ENCODE measurements around the gene MPRIP. TPM values are rescaled to one million over a fixed set of nuclear protein-coding genes. Genes with fewer than 3 reads are reported as not detected.

MPRIP gene
- total RNA-seq, 2 experiments from 2014 or later = 210 to 239 TPM

DNA sequence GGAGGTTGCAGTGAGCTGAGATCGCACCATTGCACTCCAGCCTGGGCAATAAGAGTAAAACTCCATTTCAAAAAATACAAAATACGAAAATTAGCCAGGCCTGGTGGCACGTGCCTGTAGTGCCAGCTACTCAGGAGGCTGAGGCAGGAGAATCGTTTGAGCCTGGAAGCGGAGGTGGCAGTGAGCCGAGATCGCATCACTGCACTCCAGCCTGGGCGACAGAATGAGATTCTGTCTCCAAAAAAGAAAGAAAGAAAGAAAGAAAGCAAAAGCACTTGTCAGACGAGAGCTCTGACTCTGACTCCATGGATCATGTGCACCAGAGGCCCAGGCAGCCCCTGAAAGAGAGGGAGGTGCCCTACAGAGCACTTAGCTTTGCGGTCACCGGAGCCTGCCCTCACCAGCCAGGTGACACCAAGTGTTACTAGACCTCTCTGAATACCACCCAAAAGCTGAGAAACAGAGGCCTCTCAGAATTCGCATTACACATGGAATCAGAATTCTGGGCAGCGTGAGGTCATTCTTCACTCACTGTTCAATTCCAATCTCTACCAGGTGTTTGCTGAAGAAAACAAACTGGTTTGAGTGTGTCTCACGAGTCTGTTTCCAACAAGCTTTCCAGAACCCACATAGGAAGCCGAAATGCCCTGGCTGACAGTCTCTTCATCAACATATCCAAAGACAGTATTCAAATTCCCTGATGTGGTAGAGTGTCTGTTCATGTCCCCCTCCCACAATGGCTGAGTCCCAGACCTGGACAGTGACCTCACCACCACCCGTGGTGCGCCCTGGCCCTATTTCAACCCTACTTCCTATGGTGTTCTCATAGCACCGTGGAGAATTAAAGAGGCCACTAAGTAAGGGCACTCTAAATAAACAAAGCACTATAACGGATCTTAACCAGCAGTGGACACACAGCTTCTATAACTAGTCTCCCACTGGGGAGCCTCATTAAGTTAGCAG lies 193.2 kb downstream of the MPRIP start:
- peaks cover 3% of the 10 kb centered on the region for H3K36me3 Mint-ChIP-seq
- POLR2A ChIA-PET = interaction anchor here (0.7 to 3.5 kb wide), 5 partner anchors 9 to 236 kb away, joined by 3 to 17 read pairs (median 3); partner anchors contain the start of gene COPS3
- no peak for DNase-seq
- H3K4me1 Mint-ChIP-seq = peaks cover 22% of the 10 kb centered on the region
- peak overlapping the region; percentile 96 for H3K27ac Mint-ChIP-seq
- no peaks in the 10 kb centered on the region for H3K27me3 Mint-ChIP-seq
- no peaks in the 10 kb centered on the region for H3K9me3 Mint-ChIP-seq
- no peak for ATAC-seq (ENCODE audit: low read depth)
- H3K4me3 Mint-ChIP-seq = peak overlapping the region; percentile 96

DNA sequence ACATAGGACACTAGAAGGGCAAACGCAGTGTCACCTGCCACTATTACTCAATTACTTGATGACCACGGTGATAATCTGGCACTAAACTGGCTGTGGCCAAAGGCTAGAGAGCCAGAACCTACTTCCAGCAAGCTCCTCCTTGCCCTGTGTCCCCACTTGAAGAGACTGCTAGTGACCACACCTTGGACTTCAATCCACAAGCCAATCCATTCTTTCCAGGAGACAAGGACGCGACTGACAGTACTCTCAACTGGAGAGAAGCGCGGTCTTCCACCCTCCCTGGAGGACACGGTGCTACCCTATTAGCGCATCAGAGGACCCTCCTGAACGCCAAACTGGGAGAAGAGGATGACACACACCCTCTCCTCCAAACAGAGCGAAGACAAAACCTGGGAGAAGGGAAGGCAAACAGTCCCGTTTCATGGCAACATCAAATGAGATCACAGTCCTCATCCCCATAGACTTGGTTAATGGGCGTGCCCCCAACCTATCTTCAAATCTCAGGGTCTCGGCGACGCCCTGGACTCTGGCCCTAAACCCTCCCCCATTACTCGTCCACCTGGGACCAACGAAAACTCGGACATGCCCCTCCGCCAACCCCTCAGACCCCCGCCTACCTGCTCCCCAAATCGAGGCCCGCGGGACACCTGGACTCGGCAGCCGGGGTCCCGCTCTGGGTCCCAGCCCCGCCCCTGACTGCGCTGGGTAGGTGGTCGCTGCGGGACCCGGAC lies 194.2 kb downstream of the MPRIP start:
- Mint-ChIP-seq H3K9me3 (no peaks in the 10 kb centered on the region), H3K27me3 (no peaks in the 10 kb centered on the region), H3K4me3 (peak overlapping the region; percentile 96), H3K4me1 (peaks cover 22% of the 10 kb centered on the region), H3K27ac (peak overlapping the region; percentile 96), H3K36me3 (peaks cover 3% of the 10 kb centered on the region)
- DNase-seq (no peak), ATAC-seq (ENCODE audit: low read depth) (peak; percentile 16)
- POLR2A ChIA-PET = interaction anchor here (0.7 to 3.5 kb wide), 10 partner anchors 44 to 235 kb away, joined by 3 to 17 read pairs (median 4); partner anchors contain the start of gene COPS3

DNA sequence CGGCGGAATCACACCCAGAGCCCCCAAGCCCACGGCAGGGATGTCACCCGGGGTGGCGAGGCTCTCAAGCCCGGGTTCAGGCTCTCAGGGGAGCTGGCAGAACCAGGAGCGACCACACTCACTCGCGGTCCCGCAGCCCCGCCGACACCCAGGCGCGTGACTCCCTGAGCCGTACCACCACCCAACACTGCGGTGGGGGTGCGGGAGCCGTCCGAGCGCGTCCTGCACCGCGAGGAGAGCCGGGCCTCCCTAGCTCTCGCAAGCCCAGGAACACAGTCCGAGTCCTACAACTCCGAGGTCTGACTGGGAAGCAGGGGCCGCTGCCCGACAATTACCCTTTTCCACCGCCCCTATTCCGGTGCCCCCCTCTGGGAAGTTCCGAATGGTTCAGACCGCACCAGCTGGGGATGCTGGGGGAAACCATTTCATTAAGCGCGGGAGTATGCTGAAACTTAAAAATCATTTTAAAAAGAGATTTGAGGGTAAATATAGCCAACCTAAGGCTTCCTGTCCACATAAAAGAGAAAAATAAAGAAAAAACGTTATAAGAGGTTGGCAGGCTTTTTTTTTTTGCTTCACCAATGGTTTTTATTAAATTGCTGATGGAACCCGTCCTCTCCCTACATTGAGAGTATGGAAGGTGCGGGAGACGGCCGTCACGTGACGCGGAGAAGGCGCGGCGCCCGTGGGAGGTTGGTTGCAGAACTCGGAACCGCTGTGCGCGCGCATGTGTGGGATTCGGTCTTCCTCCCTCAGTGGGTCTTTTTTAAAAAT lies 195.0 kb downstream of the MPRIP start, which contains the start of gene FLCN:
TSS of gene FLCN (minus strand) at position 143 of the 774 bp plus-strand sequence. CDS start 9,031 bp downstream, outside the sequence.
- H3K9me3 Mint-ChIP-seq = no peaks in the 10 kb centered on the region
- H3K27ac Mint-ChIP-seq = peak within 1 kb of the TSS; percentile 96
- no peaks in the 10 kb centered on the region for H3K27me3 Mint-ChIP-seq
- H3K4me3 Mint-ChIP-seq = peak within 1 kb of the TSS; percentile 96
- H3K4me1 Mint-ChIP-seq = peaks cover 22% of the 10 kb centered on the region
- POLR2A ChIA-PET = interaction anchor here (0.7 to 3.5 kb wide), 12 partner anchors 36 to 117 kb away, joined by 3 to 17 read pairs (median 4); partner anchors contain the start of gene COPS3
- DNase-seq = peak; percentile 92
- peak; percentile 82 for ATAC-seq (ENCODE audit: low read depth)
- H3K36me3 Mint-ChIP-seq = no peaks in the 10 kb centered on the region

DNA sequence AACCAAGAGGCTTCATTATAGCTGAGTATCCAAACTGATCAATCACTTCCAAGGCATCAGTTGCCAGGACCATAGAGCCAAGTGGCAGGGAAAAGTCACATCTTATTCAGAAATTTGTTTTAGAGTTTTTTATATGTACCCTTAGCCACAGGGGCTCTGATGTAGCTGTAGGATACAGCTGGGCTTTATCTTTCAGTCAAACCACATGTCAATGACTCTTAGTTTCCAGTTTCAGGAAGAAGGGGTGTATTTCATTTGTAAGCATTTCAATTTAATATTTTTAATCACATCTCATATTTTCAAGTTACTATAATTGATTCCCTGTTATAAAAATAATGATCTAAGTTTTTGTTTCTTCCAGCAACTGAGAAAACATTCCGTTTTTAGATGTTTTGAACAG lies 197.6 kb downstream of the MPRIP start:
- no peak for ATAC-seq (ENCODE audit: low read depth)
- no peak overlapping the region for H3K4me3 Mint-ChIP-seq
- no peak for DNase-seq
- peaks cover 24% of the 10 kb centered on the region for H3K4me1 Mint-ChIP-seq
- no peaks in the 10 kb centered on the region for H3K27me3 Mint-ChIP-seq
- no peak overlapping the region for H3K27ac Mint-ChIP-seq
- POLR2A ChIA-PET = no interaction called here
- no peaks in the 10 kb centered on the region for H3K9me3 Mint-ChIP-seq
- no peaks in the 10 kb centered on the region for H3K36me3 Mint-ChIP-seq

DNA sequence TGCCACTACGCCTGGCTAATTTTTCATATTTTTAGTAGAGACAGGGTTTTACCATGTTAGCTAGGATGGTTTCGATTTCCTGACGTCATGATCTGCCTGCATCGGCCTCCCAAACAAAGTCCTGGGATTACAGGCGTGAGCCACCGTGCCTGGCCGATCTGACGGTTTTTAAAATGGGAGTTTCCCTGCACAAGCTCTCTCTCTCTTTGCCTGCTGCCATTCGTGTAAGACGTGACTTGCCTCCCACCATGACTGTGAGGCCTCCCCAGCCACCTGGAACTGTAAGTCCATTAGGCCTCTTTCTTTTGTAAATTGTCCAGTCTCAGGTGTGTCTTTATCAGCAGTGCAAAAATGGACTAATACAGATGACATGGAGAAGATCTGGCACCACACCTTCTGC lies 199.4 kb downstream of the MPRIP start:
- ATAC-seq (ENCODE audit: low read depth) (no peak), DNase-seq (no peak)
- Mint-ChIP-seq H3K36me3 (peaks cover 3% of the 10 kb centered on the region), H3K27me3 (no peaks in the 10 kb centered on the region), H3K4me3 (no peak overlapping the region), H3K4me1 (peaks cover 8% of the 10 kb centered on the region), H3K27ac (no peak overlapping the region), H3K9me3 (no peaks in the 10 kb centered on the region)
- POLR2A ChIA-PET = no interaction called here

DNA sequence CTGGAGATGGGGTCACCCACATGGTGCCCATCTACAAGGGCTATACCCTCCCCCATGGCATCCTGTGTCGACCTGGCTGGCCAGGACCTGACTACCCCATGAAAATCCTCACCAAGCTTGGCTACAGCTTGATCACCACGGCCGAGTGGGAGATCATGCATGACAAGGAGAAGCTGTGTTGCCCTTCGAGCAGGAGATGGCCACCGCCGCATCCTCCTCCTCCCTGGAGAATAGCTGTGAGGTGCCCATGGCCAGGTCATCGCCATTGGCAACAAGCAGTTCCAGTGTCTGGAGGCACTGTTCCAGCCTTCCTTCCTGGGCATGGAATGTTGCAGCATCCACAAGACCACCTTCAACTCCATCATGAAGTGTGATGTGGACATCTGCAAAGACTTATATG lies 200.0 kb downstream of the MPRIP start:
- ATAC-seq (ENCODE audit: low read depth) (no peak), DNase-seq (no peak)
- no peaks in the 10 kb centered on the region for H3K9me3 Mint-ChIP-seq

More for the DNA sequence above, 200.0 kb downstream of the MPRIP start:
- Mint-ChIP-seq H3K36me3 (peaks cover 9% of the 10 kb centered on the region), H3K4me3 (no peak overlapping the region), H3K27me3 (no peaks in the 10 kb centered on the region), H3K27ac (no peak overlapping the region), H3K4me1 (peaks cover 8% of the 10 kb centered on the region)
- POLR2A ChIA-PET = no interaction called here

Other genes with a start within 250 kb of the MPRIP start
- not detected for gene TNFRSF13B, start 70.3 kb upstream of the MPRIP start, total RNA-seq
- 1 to 10 TPM; 5.5 to 6.3 TPM for gene PLD6, start 163.9 kb downstream of the MPRIP start, total RNA-seq
- gene FLCN, start 194.7 kb downstream of the MPRIP start, total RNA-seq = 10 to 100 TPM; 49.2 to 53.0 TPM
- 10 to 100 TPM; 79.5 to 85.4 TPM for gene COPS3, start 238.8 kb downstream of the MPRIP start, total RNA-seq